ENCODE results near the gene NANS. TPM values are rescaled to one million over a fixed set of nuclear protein-coding genes. Genes with fewer than 3 reads are reported as not detected.
A peak's percentile ranks its signal among the peaks of the same experiment; 100 is the strongest.

Gene NANS
- total and polyA plus RNA-seq, 10 of the 15 experiments (the other 5 are each of a cell fraction or from before 2014, with no cell fraction given), result 21.0 to 126 (median 52.3) TPM

DNA sequence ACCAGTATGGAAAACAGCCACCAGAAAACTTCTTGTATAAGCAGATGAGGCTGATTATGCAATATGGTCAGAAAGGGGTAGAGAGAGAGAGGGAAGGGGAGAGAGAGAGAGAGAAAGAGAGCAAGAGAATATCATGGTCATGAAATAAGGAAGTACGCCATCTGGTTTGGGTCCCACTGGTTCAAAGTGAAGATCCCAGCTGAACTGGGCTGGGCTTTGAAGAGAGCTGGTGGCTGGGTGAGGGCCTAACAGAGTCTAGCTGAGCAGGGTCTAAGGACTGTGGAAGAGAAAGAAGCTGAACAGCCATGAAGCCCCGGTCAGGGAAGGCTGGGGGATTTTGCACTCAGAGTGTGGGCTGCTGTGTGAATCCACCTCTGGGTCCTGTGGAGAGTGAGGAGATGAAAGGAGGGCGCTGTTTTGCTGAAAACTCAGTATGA lies 47.9 kb downstream of the NANS start (continued):
- TF ChIP-seq ZZZ3 (IDR thresholded peaks at IDR 0.05; ENCODE audit: control insufficient read depth, insufficient read length, low read depth), result no peak
- no peak for TF ChIP-seq NFYA (IDR thresholded peaks at IDR 0.05; ENCODE audit: borderline replicate concordance, low read depth, low read length)
- TF ChIP-seq, protein P1, sequence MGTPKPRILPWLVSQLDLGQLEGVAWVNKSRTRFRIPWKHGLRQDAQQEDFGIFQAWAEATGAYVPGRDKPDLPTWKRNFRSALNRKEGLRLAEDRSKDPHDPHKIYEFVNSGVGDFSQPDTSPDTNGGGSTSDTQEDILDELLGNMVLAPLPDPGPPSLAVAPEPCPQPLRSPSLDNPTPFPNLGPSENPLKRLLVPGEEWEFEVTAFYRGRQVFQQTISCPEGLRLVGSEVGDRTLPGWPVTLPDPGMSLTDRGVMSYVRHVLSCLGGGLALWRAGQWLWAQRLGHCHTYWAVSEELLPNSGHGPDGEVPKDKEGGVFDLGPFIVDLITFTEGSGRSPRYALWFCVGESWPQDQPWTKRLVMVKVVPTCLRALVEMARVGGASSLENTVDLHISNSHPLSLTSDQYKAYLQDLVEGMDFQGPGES (IDR thresholded peaks at IDR 0.05), result no peak
- TF ChIP-seq, protein P2, sequence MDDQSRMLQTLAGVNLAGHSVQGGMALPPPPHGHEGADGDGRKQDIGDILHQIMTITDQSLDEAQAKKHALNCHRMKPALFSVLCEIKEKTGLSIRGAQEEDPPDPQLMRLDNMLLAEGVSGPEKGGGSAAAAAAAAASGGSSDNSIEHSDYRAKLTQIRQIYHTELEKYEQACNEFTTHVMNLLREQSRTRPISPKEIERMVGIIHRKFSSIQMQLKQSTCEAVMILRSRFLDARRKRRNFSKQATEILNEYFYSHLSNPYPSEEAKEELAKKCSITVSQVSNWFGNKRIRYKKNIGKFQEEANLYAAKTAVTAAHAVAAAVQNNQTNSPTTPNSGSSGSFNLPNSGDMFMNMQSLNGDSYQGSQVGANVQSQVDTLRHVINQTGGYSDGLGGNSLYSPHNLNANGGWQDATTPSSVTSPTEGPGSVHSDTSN (IDR thresholded peaks at IDR 0.05; ENCODE audit: insufficient replicate concordance, low read depth, low read length), result no peak
- TF ChIP-seq RELA (IDR thresholded peaks at IDR 0.05; ENCODE audit: borderline replicate concordance, partially characterized antibody), result no peak
- no peak for TF ChIP-seq MEF2B (IDR thresholded peaks at IDR 0.05; ENCODE audit: partially characterized antibody, poor library complexity, severe bottlenecking)
- no peak for TF ChIP-seq BACH1 (IDR thresholded peaks at IDR 0.05; ENCODE audit: borderline replicate concordance)
- no peak for TF ChIP-seq EZH2 (IDR thresholded peaks at IDR 0.05; ENCODE audit: borderline replicate concordance, control insufficient read depth, low read depth, low read length)
- TF ChIP-seq SMARCA5 (IDR thresholded peaks at IDR 0.05), result no peak
- TF ChIP-seq SREBF1 (IDR thresholded peaks at IDR 0.05; ENCODE audit: low read length), result no peak
- TF ChIP-seq NFIC (IDR thresholded peaks at IDR 0.05; ENCODE audit: low read depth, low read length), result peak; percentile 73; the same call in 1 of the 2 replicates
- no peak for TF ChIP-seq STAT3 (IDR thresholded peaks at IDR 0.05; ENCODE audit: low read depth, low read length)
- no peak for TF ChIP-seq RB1 (IDR thresholded peaks at IDR 0.05; ENCODE audit: borderline replicate concordance)
- no peak for TF ChIP-seq ASH2L (IDR thresholded peaks at IDR 0.05; ENCODE audit: borderline replicate concordance, low read depth)
- TF ChIP-seq NBN (IDR thresholded peaks at IDR 0.05), result peak; percentile 56; the same call in 1 of the 2 replicates
- TF ChIP-seq JUNB (IDR thresholded peaks at IDR 0.05), result no peak
- TF ChIP-seq POLR2A (IDR thresholded peaks at IDR 0.05; ENCODE audit: low read depth, low read length), result 0 out of 2 replicates have a peak, but pooled peaks have one; percentile 35
- TF ChIP-seq SIN3A (IDR thresholded peaks at IDR 0.05; ENCODE audit: low read depth, low read length), result no peak
- no peak for TF ChIP-seq SREBF2 (IDR thresholded peaks at IDR 0.05; ENCODE audit: low read length)
- peak; percentile 49; the same call in 1 of the 2 replicates for TF ChIP-seq FOXM1 (IDR thresholded peaks at IDR 0.05; ENCODE audit: low read depth, low read length)
- TF ChIP-seq, protein P3, sequence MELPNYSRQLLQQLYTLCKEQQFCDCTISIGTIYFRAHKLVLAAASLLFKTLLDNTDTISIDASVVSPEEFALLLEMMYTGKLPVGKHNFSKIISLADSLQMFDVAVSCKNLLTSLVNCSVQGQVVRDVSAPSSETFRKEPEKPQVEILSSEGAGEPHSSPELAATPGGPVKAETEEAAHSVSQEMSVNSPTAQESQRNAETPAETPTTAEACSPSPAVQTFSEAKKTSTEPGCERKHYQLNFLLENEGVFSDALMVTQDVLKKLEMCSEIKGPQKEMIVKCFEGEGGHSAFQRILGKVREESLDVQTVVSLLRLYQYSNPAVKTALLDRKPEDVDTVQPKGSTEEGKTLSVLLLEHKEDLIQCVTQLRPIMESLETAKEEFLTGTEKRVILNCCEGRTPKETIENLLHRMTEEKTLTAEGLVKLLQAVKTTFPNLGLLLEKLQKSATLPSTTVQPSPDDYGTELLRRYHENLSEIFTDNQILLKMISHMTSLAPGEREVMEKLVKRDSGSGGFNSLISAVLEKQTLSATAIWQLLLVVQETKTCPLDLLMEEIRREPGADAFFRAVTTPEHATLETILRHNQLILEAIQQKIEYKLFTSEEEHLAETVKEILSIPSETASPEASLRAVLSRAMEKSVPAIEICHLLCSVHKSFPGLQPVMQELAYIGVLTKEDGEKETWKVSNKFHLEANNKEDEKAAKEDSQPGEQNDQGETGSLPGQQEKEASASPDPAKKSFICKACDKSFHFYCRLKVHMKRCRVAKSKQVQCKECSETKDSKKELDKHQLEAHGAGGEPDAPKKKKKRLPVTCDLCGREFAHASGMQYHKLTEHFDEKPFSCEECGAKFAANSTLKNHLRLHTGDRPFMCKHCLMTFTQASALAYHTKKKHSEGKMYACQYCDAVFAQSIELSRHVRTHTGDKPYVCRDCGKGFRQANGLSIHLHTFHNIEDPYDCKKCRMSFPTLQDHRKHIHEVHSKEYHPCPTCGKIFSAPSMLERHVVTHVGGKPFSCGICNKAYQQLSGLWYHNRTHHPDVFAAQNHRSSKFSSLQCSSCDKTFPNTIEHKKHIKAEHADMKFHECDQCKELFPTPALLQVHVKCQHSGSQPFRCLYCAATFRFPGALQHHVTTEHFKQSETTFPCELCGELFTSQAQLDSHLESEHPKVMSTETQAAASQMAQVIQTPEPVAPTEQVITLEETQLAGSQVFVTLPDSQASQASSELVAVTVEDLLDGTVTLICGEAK (IDR thresholded peaks at IDR 0.05; ENCODE audit: borderline replicate concordance), result no peak
- 0 out of 2 replicates have a peak, but pooled peaks have one; percentile 5 for TF ChIP-seq SMC3 (IDR thresholded peaks at IDR 0.05; ENCODE audit: borderline replicate concordance, low read length)
- TF ChIP-seq TBL1XR1 (IDR thresholded peaks at IDR 0.05; ENCODE audit: low read depth, low read length), result no peak
- no peak for TF ChIP-seq ZSCAN29 (IDR thresholded peaks at IDR 0.05)
- no peak for TF ChIP-seq PAX8 (IDR thresholded peaks at IDR 0.05)
- TF ChIP-seq ZNF207 (IDR thresholded peaks at IDR 0.05; ENCODE audit: borderline replicate concordance), result no peak
- TF ChIP-seq EED (IDR thresholded peaks at IDR 0.05; ENCODE audit: low read depth), result peak; percentile 70; the same call in 1 of the 2 replicates

All from GM12878 (cell line).